DMS79 treated with DMSO at 0.1 percent for 48 hours (cell line): ENCODE results near the gene DEFB115.
"Not testable (repeated sequence)": the region's sequence is repeated elsewhere in the genome, so short reads cannot be mapped to it uniquely, and the experiment has no call there.

Source experiments
- DNase-seq: peaks from one replicate; lab custom pipeline; 2025; lab: John Stamatoyannopoulos, UW

Gene DEFB115, protein sequence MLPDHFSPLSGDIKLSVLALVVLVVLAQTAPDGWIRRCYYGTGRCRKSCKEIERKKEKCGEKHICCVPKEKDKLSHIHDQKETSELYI

DNA sequence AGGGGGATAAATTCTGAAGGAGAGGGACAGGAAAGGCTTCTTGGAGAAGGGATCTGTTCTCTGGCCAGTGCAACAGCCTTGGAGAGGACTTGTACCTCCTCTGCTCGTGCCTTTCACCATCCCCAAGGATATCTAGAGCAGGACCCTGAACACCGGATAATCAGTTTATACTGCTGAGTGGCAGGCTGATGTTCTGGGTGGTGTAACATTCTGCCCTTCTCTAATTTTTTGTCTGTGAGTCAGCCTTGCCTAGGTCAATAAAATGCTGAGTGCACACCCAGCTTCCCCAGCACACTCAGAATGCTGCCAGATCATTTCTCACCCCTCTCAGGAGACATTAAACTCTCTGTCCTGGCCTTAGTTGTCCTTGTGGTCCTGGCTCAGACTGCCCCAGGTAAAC lies at the start of gene DEFB115:
TSS of gene DEFB115 (plus strand) at position 301 of the 400 bp plus-strand sequence. CDS start at position 301, 0 bp downstream.
- no peak for DNase-seq

DNA sequence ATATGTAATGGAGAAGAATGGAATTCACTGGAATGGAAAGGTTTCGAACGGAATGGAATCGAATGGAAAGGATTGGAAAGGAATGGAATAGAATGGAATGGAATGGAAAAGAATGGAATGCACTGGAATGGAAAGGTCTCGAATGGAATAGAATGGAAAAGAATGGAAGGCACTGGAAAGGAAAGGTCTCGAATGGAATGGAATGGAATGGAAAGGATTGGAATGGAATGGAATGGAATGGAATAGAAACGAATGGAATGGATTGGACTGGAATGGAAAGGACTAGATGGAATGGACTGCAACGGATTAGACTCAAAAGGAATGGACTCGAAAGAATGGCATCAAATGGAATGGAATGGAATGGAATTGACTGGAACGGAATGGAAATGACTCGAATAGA lies 20.5 kb upstream of the DEFB115 start:
- DNase-seq = no peak

DNA sequence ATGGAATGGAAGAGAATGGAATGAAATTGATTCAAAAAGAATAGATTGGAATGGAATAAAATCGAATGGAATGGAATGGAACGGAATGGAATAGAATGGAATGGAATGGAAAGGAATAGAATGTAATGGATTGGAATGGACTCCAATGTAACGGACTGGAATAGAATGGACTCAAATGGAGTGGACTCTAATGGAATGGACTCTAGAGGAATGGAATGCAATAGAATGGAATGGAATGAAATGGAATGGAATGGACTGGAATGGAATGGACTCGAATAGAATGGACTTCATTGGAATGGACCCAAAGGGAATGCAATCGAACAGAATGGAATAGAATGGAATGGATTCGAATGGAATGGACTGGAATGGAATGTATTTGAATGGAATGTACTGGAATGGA lies 19.7 kb upstream of the DEFB115 start:
- DNase-seq = no peak

DNA sequence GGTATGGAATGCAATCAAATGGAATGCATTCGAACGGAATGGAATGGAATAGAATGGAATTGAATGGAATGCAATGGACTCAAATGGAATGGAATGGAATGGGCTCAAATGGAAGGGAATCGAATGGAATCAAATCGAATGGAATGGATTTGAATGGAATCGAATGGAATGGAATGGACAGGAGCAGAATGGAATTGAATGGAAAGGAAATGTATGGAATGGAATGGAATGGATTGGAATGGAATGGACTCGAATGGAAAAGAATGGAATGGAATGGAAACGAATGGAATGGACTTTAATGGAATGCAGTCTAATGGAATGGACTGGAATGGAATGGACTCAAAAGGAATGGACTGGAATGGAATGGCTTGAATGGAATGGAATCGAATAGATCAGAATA lies 18.3 kb upstream of the DEFB115 start:
- no peak for DNase-seq

DNA sequence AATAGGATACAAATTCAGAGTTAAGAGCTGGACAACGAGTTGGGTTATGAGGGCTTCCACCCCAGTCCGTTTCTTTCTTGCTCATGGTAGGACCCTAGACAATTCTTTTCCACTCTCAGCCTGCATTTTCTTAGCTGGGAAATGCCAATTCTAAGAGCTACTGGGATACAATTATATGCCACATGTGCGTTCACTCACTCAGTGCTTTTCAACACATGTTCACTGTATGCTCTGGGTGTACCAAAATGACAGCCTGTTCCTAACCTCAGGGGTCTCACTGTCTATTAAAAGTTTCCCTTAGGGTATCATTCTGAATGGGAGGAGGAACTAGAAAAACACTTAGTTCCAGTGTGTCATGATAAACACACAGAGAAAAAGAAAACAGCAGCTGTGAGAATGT lies 505 bp upstream of the DEFB115 start:
- no peak for DNase-seq

DNA sequence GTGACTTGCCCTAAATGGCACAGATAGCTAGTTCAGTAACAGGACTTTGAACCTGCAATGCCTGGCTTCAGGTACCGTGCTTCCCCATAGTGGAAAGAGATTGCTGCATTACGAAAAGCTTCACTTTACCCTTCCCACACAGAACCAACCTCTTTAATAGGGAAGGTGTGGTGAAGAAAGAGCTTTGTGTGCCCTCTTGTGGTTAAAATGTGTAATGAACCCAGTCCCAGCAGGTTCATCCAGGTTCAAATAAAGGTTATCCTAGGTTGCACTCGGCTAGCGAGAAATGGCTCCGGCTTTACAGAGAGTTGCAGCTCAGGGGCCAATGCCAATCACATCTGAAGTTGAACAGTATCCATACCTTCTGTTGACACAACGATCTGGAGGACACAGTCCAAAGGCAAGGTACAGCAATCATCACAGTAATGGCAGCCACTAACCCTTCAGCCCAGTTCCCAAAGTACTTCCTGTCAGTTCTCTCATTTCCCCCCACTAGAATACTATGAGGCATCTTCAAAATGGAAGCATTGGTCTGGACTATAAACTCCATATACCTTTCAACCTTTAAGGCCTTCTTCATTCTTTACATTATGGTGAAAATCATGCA lies 3.0 kb downstream of the DEFB115 start:
- no peak for DNase-seq

DNA sequence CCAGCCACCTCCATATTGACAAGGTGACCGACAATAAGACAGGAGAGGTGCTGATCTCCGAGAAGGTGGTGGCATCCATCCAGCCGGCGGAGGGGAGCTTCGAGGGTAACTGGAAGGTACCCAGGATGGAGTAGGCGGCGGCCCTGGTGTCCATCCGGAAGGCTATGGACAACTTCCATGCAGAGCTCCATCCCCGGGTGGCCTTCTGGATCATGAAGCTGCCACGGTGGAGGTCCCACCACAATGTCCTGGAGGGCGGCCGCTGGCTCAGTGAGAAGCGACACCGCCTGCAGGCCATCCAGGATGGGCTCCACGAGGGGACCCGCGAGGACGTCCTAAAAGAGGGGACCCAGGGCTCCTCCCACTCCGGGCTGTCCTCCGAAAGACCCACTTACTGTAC lies 17.0 kb downstream of the DEFB115 start:
- no peak for DNase-seq

DNA sequence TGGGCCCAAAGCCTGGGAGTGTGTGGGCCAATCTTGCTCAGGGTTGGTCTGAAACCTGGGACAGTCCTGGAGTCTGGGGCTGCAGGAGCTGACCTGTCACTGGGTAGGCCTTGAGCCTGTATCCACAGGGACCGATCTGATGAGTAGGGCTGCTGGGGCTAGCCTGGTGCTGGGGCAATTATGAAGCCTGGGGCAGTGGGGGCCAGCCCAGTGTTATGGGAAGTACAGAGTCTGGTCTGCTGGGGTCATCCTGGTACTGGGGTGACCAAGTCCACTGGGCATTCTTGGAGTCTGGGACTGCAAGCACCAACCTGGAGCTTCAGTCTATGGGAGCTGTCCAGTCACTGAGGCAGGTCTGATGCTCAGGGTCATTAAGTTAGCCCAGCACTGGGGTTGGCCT lies 20.7 kb downstream of the DEFB115 start:
- DNase-seq = no peak

DNA sequence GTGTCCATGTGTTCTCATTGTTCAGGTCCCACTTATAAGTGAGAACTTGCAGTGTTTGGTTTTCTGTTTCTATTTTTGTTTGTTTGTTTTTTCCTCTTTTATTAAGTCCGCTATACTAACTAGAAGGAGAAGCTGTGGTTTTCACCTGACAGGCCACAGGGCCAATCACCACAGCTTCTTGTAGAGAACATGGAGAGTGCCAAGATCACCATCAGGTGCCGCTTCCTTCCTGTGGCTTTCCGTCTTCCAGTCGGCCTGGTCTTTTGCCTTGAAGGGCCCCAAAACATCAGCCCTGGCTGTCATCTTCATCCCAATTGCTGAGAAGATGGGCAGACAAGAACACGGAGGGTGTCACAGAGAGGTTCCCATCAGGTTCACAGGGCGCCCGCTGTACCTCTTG lies 27.5 kb downstream of the DEFB115 start:
- not testable (repeated sequence) for DNase-seq

DNA sequence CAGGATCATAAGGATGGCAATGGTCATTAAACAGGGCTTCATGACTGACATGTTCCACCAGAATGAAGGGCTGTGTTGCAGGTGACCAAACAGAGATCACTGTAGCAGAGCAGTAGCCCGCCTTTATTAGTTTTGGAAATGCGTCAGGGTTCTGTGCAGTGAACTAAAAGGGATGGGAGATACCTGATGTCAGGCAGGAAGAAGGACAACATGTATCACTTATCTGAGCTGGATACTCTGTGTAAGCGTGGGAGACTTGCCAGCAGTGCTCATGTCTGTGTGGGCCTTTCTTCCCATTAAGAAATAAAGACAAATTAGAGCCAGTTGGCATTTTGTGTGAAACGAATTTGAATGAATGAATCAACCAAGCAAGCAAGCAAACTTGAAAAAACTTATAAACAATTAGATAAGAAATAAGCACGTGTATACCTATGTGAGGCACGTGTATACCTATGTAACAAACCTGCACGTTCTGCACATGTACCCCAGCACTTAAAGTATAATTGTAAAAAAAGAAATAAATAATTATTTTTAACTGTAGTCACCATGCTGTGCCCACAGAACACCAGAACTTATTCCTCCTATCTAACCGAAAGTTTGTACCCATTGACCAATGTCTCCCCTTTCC lies 51.2 kb downstream of the DEFB115 start, which contains the start of gene DEFB116:
TSS of gene DEFB116 (minus strand) at position 51 of the 628 bp plus-strand sequence. CDS start at position 51, 0 bp downstream.
- DNase-seq = no peak
